Raji (cell line): ENCODE results near the gene TRUB1.

Experiments
- POLR2A ChIP-seq: IDR thresholded peaks from 2 replicates; pipeline ENCODE4 v1.6.1; 2011; ENCODE audit warnings: low read depth, low read length, control low read depth; ENCODE audit not compliant: insufficient read depth

Gene TRUB1

GRCh38 chr10:114956466-114956865, 18.5 kb downstream of the TRUB1 start:
- no peak for TF ChIP-seq POLR2A

GRCh38 chr10:114957122-114957521, 19.1 kb downstream of the TRUB1 start:
- TF ChIP-seq POLR2A, result no peak

GRCh38 chr10:114957673-114958072, 19.7 kb downstream of the TRUB1 start:
- TF ChIP-seq POLR2A, result no peak

- TF ChIP-seq POLR2A, result no peak
These were observed 24.4 kb downstream of the TRUB1 start for GRCh38 chr10:114962441-114962840.

GRCh38 chr10:114963908-114964307, 25.9 kb downstream of the TRUB1 start:
- no peak for TF ChIP-seq POLR2A

- no peak for TF ChIP-seq POLR2A
These were observed 29.1 kb downstream of the TRUB1 start for GRCh38 chr10:114967071-114967470.

- no peak for TF ChIP-seq POLR2A
These were observed 32.5 kb downstream of the TRUB1 start for GRCh38 chr10:114970515-114970914.

- TF ChIP-seq POLR2A, result no peak
These were observed 35.3 kb downstream of the TRUB1 start for GRCh38 chr10:114973306-114973705.

GRCh38 chr10:114973997-114974396, 36.0 kb downstream of the TRUB1 start:
- TF ChIP-seq POLR2A, result no peak

GRCh38 chr10:114974625-114975024, 36.6 kb downstream of the TRUB1 start:
- no peak for TF ChIP-seq POLR2A

- TF ChIP-seq POLR2A, result no peak
These were observed 37.1 kb downstream of the TRUB1 start for GRCh38 chr10:114975091-114975490.

GRCh38 chr10:114982989-114983388, 45.0 kb downstream of the TRUB1 start:
- TF ChIP-seq POLR2A, result no peak

- no peak for TF ChIP-seq POLR2A
These were observed 50.0 kb downstream of the TRUB1 start for GRCh38 chr10:114987995-114988394.

GRCh38 chr10:114990586-114990985, 52.6 kb downstream of the TRUB1 start:
- no peak for TF ChIP-seq POLR2A

GRCh38 chr10:114990991-114991390, 53.0 kb downstream of the TRUB1 start:
- no peak for TF ChIP-seq POLR2A

- no peak for TF ChIP-seq POLR2A
These were observed 54.3 kb downstream of the TRUB1 start for GRCh38 chr10:114992189-114992775.
